ENCODE results near the gene NEBL. TPM values are rescaled to one million over a fixed set of nuclear protein-coding genes. Genes with fewer than 3 reads are reported as not detected.

Gene NEBL
- total RNA-seq, 1 donor from 2014 or later, result 18.7 TPM

- DNase-seq (ENCODE audit: low read depth) (no peak), FAIRE-seq (no peak)
- Histone ChIP-seq H3K27me3 (ENCODE audit: control insufficient read depth, insufficient read depth, low read length) (no peaks in the 10 kb centered on the region), H3K4me3 (ENCODE audit: low read depth, low read length) (no peak overlapping the region), H3K36me3 (ENCODE audit: control insufficient read depth, insufficient read depth, low read length) (no peaks in the 10 kb centered on the region)
- TF ChIP-seq, protein P1, sequence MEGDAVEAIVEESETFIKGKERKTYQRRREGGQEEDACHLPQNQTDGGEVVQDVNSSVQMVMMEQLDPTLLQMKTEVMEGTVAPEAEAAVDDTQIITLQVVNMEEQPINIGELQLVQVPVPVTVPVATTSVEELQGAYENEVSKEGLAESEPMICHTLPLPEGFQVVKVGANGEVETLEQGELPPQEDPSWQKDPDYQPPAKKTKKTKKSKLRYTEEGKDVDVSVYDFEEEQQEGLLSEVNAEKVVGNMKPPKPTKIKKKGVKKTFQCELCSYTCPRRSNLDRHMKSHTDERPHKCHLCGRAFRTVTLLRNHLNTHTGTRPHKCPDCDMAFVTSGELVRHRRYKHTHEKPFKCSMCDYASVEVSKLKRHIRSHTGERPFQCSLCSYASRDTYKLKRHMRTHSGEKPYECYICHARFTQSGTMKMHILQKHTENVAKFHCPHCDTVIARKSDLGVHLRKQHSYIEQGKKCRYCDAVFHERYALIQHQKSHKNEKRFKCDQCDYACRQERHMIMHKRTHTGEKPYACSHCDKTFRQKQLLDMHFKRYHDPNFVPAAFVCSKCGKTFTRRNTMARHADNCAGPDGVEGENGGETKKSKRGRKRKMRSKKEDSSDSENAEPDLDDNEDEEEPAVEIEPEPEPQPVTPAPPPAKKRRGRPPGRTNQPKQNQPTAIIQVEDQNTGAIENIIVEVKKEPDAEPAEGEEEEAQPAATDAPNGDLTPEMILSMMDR (IDR thresholded peaks at IDR 0.05; ENCODE audit: insufficient read depth, low read length, severe bottlenecking), result no peak
Measured at GRCh38 chr10:20822825-20823224, 74.3 kb downstream of the NEBL start.

GRCh38 chr10:20817646-20818045 lies 79.5 kb downstream of the NEBL start:
- TF ChIP-seq, protein P1 (IDR thresholded peaks at IDR 0.05; ENCODE audit: insufficient read depth, low read length, severe bottlenecking), result no peak
- peak; percentile 63 for DNase-seq (ENCODE audit: low read depth)

DNA sequence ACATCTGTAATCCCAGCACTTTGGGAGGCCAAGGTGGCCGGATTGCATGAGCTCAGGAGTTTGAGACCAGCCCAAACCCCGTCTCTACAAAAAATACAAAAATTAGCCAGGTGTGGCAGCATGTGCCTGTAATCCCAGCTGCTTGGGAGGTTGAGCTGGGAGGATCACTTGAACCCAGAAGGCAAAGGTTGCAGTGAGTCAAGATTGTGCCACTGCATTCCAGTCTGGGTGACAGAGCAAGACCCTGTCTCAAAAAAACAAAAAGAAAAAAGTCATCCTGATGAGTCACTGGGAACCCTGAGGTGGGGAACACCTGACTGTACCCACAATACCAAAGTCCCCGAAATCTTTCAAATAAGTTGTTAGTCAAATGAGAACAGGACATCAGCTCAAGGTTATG lies 80.0 kb downstream of the NEBL start:
- DNase-seq (ENCODE audit: low read depth) (peak; percentile 51), FAIRE-seq (no peak)

More at GRCh38 chr10:20817646-20818045, 79.5 kb downstream of the NEBL start:
- FAIRE-seq, result no peak
- H3K36me3 ChIP-seq (ENCODE audit: control insufficient read depth, insufficient read depth, low read length), result no peaks in the 10 kb centered on the region
- H3K27me3 ChIP-seq (ENCODE audit: control insufficient read depth, insufficient read depth, low read length), result no peaks in the 10 kb centered on the region
- no peak overlapping the region for H3K4me3 ChIP-seq (ENCODE audit: low read depth, low read length)

DNA sequence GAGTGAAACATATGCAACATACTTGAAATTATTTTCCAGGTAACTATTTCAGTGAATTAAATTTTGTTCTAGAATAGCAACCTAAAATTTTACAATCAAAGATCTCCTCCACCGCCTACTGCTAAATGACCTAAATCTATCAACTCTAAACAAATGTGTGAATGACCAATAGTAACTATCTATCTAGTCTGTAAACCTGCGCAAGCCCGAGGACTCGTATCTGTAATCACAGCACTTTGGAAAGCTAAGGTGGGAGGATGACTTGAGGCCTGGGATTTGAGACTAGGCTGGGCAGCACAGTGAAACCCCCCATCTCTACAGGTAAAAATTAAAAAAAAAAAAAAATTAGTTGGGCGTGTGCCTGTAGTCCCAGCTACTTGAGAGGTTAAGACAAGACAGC lies 83.0 kb downstream of the NEBL start:
- no peaks in the 10 kb centered on the region for H3K27me3 ChIP-seq (ENCODE audit: control insufficient read depth, insufficient read depth, low read length)
- H3K4me3 ChIP-seq (ENCODE audit: low read depth, low read length), result no peak overlapping the region
- no peaks in the 10 kb centered on the region for H3K36me3 ChIP-seq (ENCODE audit: control insufficient read depth, insufficient read depth, low read length)
- FAIRE-seq (no peak), DNase-seq (ENCODE audit: low read depth) (no peak)
- TF ChIP-seq, protein P1 (IDR thresholded peaks at IDR 0.05; ENCODE audit: insufficient read depth, low read length, severe bottlenecking), result no peak

More for the DNA sequence above, 80.0 kb downstream of the NEBL start:
- Histone ChIP-seq H3K27me3 (ENCODE audit: control insufficient read depth, insufficient read depth, low read length) (no peaks in the 10 kb centered on the region), H3K36me3 (ENCODE audit: control insufficient read depth, insufficient read depth, low read length) (no peaks in the 10 kb centered on the region), H3K4me3 (ENCODE audit: low read depth, low read length) (no peak overlapping the region)
- TF ChIP-seq, protein P1 (IDR thresholded peaks at IDR 0.05; ENCODE audit: insufficient read depth, low read length, severe bottlenecking), result no peak

DNA sequence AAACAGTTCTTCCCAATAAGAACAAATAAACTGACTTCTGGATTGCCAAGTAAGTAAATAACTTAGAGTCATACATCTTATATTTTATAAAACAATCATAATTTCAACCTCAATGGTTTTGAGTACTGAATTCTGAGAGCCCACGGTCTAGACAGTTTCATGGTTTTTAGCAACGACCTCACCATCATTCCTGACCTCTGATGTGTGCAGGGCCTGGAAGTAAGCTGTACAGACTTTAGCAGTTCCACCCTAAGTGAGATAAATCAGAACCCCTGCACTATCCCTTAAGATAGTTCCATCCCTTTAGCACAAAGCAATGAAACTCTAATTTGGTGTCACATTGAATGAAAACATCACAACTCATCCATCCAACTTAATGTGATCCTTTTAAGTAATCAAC lies 86.0 kb downstream of the NEBL start:
- Histone ChIP-seq H3K4me3 (ENCODE audit: low read depth, low read length) (no peak overlapping the region), H3K36me3 (ENCODE audit: control insufficient read depth, insufficient read depth, low read length) (no peaks in the 10 kb centered on the region), H3K27me3 (ENCODE audit: control insufficient read depth, insufficient read depth, low read length) (no peaks in the 10 kb centered on the region)
- TF ChIP-seq, protein P1 (IDR thresholded peaks at IDR 0.05; ENCODE audit: insufficient read depth, low read length, severe bottlenecking), result no peak
- DNase-seq (ENCODE audit: low read depth) (no peak), FAIRE-seq (no peak)

DNA sequence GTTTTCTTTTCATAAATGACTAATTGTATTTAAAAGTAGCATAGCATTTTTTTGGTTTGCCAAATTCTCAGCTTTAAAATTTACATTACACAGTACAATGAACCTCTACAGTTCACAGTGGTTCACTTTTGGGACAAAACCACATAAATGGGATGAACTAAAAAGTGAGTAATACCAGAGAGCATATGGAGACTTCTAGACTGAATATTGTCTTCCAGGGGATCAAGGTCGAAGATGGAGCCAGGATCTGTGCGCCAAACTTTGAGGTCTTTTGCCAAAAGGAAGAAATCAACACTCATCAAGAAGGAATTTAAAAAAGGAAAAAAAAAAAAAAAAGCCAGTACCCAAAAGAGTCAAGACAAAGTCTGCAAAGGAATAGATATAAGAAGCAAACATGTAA lies 87.5 kb downstream of the NEBL start:
- Histone ChIP-seq H3K27me3 (ENCODE audit: control insufficient read depth, insufficient read depth, low read length) (no peaks in the 10 kb centered on the region), H3K36me3 (ENCODE audit: control insufficient read depth, insufficient read depth, low read length) (no peaks in the 10 kb centered on the region), H3K4me3 (ENCODE audit: low read depth, low read length) (no peak overlapping the region)
- FAIRE-seq (no peak), DNase-seq (ENCODE audit: low read depth) (no peak)
- TF ChIP-seq, protein P1 (IDR thresholded peaks at IDR 0.05; ENCODE audit: insufficient read depth, low read length, severe bottlenecking), result no peak

All from bronchial epithelial cell (primary cell).